Activated gamma-delta T cell treated with Interleukin-2 at 50 U/mL for 16 hours (primary cell): ENCODE data around the gene SRA1.
"Not testable (repeated sequence)": the region's sequence is repeated elsewhere in the genome, so short reads cannot be mapped to it uniquely, and the experiment has no call there.

Source experiments
- DNase-seq: peaks from one replicate; pipeline ENCODE4 v3.0.0-alpha.2; 2020

SRA1 gene

GRCh38 chr5:140557136-140557805, at the start of gene SRA1:
SRA1 (minus strand) TSS chr5:140557473; CDS start chr5:140557452, 21 bp downstream.
- DNase-seq: peak; percentile 79

GRCh38 chr5:140607031-140607430, 49.8 kb upstream of the SRA1 start:
- no peak for DNase-seq

- DNase-seq: no peak
These were observed 48.6 kb upstream of the SRA1 start for GRCh38 chr5:140605879-140606278.

DNA sequence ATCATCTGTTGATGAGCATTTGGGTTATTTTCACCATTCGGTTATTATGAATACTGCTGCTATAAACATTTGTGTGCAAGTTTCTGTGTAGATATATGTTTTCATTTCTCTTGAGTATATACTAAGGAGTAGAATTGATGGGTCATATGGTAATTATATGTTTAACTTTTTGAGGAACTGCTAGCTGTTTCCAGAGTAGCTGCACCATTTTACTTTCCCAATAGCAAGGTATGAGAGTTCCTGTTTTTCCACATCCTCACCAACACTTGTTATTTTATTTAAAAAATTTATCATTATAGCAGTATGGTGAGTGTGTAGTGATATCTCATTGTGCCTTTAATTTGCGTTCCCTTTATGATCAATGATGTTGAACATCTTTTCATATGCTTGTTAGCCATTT, 46.5 kb upstream of the SRA1 start:
- no peak for DNase-seq

DNA sequence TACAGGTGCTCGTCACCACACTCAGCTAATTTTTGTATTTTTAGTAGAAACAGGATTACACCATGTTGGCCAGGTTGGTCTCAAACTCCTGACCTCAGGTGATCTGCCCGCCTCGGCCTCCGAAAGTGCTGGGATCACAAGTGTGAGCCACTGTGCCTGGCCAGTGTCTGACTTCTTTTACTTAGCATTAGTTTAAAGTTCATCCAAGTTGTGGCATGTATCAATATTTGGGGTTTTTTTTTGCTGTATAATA, 46.1 kb upstream of the SRA1 start:
- DNase-seq: not testable (repeated sequence)

DNA sequence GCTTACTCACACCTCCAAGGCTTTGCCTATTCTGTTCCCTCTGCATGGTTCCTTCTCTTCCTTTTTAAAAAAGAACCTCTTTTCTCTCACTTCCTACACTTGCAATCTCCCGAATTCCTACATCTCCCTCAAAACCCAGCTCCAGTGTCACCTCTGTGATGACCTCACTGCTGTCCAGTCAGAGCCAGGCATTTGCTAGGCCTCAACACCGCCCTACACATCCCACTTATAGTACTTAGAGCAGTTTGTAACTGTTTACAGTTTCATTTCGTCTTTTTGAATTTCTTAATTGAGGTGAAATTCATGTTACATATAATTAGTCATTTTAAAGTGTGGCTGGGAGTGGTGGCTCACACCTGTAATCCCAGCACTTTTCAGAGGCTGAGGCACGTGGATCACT, 44.9 kb upstream of the SRA1 start:
- DNase-seq: no peak

- no peak for DNase-seq
These were observed 42.8 kb upstream of the SRA1 start for GRCh38 chr5:140600096-140600495.

GRCh38 chr5:140598836-140599235, 41.6 kb upstream of the SRA1 start:
- DNase-seq: no peak

GRCh38 chr5:140596321-140596741, 39.1 kb upstream of the SRA1 start:
- no peak for DNase-seq

GRCh38 chr5:140595538-140596300, 38.4 kb upstream of the SRA1 start:
- no peak for DNase-seq

- no peak for DNase-seq
These were observed 36.9 kb upstream of the SRA1 start for GRCh38 chr5:140594169-140594568.

GRCh38 chr5:140593070-140593469, 35.8 kb upstream of the SRA1 start:
- not testable (repeated sequence) for DNase-seq

GRCh38 chr5:140591747-140592372, 34.6 kb upstream of the SRA1 start:
- no peak for DNase-seq

DNA sequence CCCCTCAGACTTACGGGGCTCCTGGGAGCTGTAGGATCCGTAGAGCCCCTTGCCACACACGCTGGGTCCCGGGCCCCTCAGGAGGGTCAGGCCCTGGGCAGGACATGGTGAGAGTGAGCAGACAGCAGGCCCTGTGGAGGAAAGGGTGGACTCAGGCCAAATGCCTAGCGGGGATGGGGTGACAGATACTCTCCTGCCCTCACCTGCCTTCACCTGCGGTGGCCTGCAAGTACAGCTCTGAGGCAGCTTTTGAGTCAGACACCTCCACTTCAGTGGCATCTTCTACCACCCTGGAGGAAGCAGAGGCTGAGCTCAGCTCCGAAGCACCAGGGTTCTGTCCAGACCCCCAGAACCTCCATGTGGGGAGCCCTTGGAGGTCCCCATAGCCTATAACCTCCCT, 33.6 kb upstream of the SRA1 start:
- DNase-seq: no peak

- no peak for DNase-seq
These were observed 31.2 kb upstream of the SRA1 start for GRCh38 chr5:140588311-140589070.

GRCh38 chr5:140587495-140587894, 30.2 kb upstream of the SRA1 start:
- DNase-seq: no peak

DNA sequence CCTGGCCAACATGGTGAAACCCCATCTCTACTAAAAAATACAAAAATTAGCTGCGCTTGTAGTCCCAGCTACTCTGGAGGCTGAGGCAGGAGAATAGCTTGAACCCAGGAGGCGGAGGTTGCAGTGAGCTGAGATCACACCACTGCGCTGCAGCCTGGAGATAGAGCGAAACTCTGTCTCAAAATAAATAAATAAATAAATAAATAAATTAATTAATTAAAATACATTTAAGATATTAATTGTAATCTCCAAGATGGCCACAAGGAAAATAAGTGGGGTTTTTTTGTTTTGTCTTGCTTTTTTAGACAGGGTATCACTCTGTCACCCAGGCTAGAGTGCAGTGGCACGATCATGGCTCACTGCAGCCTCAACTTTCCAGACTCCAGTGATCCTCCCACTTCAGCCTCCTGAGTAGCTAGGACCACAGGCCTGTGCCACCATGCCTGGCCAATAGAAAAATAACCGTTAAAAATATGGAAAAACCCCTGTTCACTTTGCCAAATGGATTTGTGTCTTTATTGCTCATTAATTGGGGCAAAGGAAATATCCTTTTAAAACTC, 22.0 kb upstream of the SRA1 start:
- not testable (repeated sequence) for DNase-seq

DNA sequence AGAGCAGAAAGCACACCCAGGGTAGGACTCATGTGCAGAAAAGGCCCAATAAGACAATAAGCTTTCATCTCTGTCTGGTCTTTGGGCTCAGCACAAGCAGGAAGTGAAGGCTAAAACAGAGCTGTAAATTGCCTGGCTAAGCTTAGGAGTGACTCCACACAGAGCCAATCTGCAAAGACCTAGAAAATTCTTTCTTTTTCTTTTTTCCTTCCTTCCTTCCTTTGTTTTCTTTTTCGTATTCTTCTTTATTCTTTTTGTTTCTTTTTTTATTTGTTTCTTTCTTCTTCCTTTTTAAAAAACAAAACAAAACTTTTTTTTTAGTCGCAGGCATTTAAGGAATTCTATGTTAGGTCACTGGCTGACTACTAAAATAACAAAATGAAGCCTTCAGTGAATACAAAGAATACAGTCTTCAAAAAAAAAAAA, 19.5 kb upstream of the SRA1 start:
- DNase-seq: no peak

DNA sequence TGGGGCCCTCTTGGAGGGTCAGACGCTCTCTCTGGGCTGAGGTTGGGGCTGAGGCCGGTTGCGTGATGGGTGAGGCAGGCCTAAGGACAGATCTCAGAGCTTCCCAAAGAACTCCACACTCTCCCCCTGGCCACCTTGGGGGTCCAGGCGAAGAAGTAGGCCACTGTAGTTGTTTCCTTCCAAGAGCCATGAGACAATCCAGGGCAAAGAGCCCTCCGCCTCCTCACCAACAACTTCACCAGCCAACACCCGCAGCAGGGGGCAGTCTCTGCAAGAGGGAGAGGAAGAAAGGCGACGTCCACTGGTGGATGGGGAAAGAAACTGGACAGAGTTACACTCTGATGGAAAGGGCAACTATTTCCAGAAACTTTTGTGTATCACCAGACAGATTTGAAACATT, 18.0 kb upstream of the SRA1 start:
- DNase-seq: no peak

DNA sequence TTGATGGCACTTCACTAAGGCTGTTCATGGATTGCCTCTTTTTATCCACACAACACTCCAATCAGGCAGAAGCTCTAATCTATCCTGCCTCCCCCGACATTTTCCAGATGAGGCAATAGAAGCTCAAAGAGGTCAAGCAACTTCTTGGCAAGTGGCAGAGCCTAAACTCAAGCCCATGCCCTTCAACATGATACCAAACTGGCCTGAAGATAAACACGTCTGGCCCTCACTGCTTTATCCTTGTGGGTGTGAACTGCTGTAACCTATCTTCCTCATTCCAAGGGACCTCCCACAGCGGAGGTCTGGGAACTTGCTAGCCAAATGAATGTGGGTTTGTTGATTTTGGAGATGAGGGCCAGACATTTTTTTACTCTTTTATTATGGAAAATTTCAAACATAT, 16.9 kb upstream of the SRA1 start:
- DNase-seq: no peak

GRCh38 chr5:140573683-140574082, 16.4 kb upstream of the SRA1 start:
- DNase-seq: no peak

- DNase-seq: no peak
These were observed 13.8 kb upstream of the SRA1 start for GRCh38 chr5:140571105-140571504.

DNA sequence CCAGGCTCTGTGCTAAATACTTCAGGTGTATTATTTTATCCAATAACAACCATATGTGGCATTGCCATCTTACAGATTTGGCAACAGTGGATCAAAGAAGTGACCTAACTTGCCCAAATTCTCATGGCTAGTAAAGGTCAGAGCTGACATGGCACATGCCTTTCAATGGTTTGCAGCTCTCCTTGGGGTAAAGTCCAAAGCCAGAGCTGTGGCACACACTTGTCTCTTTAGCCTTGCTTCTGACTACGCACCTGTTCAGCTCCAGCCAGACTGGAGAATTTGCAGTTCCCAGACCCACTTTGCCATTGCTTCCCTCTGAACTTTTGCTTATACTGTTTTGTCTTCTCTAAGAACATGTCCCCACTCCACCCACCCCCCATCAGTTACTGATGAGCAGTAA, 13.2 kb upstream of the SRA1 start:
- DNase-seq: no peak
